ENCODE measurements around the gene GAS6. TPM values are rescaled to one million over a fixed set of nuclear protein-coding genes. Genes with fewer than 3 reads are reported as not detected.

Gene GAS6
- polyA plus RNA-seq, 1 donor, result 36.0 TPM

DNA sequence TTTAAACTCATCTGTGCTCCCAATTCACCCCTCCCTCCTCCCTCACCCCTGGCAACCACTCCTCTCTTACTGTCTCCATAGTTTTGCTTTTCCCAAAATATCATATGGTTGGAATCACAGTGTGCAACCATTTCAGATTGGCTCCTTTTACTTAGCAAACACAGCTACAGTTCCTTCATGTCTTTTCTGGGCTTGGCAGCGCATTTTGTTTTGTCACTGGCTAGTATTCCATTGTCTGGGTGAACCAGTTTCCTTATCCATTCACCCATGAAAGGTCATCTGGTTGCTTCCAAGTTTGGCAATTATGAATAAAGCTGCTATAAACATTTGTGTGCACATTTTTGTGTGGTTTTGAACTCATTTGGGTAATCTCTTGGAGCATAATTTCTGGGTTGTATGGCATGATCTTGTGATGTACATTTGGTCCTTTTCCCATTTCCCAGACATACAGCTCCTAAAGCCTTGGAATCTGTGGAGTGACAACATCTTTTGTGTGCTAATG is 23.9 kb upstream of the GAS6 start:
- DNase-seq (ENCODE audit: low read depth), result no peak

DNA sequence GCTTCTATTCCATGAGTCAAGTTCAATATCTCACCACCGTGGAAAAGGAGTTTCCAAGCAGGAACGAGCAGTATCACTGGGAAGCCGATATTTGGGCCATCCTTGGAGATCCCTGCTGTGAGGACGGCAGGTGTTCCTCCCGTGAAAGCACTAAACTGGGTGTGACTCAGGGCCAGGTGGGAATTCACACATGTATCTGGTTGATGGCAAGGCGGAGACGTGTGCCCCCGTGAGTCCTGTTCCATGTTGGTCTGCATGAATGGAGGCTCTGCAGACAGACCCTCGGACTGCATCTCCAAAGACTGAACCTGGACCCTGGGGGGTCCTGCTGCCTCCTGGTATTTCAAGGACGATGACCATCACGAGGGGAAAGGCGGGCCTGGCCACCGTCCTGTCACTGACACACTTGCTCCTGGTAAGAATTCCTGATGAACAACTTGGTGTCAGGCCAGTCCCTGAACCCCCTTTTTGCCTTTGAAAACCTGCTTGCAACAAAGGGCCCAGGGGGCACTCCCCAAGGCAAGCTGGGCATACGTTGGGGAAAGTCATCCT is 22.8 kb upstream of the GAS6 start:
- no peak for DNase-seq (ENCODE audit: low read depth)

DNA sequence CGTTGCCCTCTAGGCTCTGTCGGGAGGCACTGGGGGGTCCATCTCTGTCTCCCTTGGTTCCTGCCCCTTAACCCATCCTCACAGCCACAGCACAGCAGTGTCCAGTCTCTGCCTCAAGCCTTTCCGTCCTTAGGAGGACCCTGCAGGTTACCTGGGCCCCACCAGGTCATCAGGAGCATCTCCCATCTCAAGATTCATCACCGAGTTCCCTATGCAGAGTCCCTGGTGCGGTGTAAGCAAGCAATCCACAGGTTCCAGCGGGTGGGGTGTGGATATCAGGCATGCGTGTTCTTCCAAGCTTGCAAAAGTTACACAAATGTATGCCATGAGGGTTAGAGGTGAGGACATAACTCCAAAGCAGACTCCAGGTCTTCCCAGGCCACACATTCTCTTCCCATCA is 20.9 kb upstream of the GAS6 start:
- DNase-seq (ENCODE audit: low read depth), result no peak

DNA sequence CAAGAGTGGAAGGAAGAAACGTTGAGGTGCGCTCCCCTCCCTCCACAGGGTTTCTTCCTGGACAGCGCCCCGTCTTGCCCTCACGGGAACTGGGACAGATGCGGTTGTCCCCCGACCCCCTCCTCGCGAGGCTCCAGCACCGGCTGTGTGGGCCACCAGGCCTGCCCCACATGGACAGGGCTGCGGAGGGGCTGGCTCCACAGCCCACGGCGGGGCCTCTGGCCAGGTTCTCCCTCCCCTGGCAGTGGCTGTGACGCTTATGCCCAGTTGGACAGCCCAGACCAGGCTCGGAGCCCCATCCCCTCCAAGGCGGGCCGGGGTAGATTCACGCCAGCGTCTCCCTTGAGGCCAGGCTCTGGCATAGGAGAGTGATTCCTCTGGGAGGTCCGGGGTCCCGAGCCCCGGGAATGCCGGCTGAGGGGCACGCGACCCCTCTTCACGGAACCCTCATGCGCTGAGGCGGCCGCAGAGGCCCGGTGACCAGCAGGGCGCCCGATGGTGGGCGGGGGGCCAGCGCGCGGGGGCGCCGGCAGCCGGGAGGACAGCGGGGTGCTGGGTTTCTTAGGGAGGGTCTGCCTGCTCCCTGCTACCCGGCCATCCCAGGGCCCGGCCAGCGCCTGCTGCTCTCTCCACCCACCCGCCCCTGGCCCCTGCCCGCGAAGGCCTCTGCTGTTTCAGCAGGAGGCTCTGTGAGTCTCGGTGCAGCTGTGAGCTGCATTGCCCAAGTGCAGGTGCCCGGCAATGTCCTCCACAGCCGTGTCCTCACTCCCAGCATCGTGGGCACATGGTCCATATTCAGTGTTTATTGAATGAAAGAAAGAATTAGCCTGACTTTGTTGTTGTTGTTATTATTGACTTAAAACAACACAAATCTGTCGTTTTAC is 20.3 kb upstream of the GAS6 start:
- DNase-seq (ENCODE audit: low read depth), result no peak

DNA sequence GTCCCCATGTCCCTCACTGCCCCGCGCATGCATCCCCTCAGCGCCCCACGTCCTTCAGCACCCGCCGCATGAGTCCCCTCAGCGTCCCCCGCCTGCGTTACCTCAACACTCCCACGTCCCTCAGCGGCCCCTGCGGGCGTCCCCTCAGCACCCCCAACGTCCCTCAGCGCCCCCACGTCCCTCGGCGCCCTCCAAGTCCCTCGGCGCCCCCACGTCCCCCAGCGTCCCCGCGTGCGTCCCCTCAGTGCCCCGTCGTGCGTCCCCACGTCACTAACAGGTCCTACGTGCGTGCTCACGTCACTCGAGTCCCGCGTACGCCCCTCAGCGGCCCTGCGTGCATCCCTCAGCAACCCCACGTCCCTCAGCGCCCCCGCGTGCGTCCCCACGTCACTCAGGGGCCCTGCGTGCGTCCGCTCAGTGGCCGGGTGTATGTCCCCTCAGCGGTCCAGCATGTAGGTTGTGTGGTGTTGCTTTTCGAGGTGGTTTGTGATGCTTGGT is 19.5 kb upstream of the GAS6 start:
- no peak for DNase-seq (ENCODE audit: low read depth)

DNA sequence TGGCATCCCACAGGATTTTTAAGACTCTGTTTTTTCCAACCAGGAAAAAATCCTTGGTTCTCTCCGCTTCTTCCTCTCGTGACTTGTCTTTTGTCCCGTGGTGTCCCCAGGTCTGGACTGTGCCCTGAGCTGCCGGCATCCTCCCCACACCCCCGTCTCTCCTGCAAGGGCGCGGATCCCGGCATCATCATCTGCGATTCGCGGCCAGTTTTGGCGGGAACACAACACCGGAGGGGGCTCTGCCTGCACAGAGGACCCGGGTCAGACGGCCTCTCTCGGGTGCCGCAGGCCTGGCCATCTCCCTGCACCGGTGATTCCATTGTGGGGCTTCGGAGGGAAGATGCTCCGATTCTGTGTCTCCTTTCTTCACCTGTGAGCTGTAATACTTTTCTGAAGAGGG is 18.8 kb upstream of the GAS6 start:
- DNase-seq (ENCODE audit: low read depth), result no peak

DNA sequence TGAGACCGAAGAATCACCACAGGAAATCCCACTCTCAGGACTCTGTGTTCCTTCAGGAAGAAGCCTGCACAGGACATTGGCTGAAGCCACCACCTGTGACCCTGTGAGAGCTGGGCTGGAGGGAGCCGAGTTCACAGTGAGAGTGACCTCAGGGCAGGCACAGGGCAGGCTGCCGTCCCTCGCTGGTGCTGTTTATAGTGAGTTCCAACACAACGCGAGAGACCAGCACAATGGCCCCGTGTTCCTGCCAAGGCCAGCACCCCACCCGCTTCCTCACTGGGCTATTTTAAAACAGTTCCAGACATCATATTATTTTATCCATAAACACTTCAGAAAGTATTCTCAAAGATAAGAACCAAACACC is 18.4 kb upstream of the GAS6 start:
- DNase-seq (ENCODE audit: low read depth), result no peak

DNA sequence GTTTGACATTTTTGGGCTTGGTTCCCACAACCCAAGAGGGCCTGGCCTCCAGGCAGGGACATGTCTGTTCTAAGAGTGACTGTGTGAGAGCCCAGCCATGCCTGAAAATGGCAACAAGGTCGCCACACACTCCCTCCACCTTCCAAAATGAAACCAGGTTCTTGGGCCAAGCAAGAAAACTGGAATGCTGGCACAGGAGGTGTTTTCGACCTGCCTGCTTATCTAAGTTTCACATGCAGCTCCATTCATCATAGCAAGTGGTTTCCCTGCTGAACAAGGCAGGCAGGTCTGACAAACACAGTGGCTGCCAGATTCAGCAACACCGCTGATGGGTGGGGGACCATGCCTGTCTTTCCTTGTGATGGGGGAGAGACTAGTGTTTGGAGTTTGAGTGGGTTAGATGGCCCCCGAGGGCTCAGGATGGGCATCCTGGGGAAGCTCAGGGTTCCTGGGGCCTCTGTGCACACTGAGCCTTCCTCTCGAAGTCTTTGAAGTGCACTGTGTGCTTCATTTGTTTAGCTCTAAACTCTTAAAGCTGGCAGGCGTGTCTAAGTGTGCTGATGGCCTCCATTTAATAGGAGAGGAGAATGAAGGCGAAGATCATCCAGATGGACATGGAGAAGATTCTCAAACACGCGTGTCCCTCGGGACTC is 17.9 kb upstream of the GAS6 start:
- DNase-seq (ENCODE audit: low read depth), result no peak

DNA sequence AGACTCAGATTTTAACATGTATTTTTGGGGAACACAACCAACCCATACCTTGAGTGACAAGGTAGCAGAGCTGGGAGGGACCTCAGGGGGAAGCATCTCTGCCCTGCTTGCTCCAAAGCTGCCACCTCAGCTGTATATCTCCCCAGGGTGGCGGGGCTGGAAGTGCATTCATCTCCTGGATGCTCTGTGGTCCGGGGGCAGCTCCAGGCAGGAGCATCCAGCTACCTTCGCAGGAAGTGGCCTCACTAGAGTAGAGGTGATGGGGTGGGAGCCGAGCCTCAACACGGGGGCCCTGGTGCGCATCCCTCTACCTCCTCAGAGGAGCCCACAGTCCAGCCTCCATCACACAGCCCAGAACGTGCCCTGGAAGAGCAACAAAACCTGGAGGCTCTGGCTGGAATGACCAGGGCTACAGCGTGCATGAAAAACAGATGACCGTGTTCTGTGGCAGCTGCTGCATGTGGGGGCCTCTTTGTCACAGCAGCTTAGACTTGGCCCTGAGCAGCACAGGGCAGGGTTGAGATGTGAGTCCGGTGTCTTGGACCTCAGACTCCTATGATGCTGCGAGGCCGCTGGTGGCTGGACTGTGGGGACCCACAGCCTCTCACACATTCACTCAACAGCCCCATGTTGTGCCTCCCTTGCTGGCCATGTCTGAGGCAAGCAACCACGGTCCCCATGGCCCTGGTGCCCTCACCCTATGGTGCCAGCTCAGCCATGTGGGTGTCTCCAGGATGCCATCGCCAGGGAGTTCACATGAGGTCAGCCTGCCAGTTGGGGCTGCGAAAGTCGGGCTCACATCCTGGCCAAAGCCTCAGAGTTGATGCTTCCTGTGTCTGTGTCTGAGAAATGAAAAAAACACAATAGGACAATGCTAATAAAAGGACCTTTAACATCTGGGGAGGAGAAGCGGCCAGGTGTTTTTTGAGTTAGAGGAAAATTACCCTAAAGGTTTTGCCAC is 17.1 kb upstream of the GAS6 start:
- no peak for DNase-seq (ENCODE audit: low read depth)

DNA sequence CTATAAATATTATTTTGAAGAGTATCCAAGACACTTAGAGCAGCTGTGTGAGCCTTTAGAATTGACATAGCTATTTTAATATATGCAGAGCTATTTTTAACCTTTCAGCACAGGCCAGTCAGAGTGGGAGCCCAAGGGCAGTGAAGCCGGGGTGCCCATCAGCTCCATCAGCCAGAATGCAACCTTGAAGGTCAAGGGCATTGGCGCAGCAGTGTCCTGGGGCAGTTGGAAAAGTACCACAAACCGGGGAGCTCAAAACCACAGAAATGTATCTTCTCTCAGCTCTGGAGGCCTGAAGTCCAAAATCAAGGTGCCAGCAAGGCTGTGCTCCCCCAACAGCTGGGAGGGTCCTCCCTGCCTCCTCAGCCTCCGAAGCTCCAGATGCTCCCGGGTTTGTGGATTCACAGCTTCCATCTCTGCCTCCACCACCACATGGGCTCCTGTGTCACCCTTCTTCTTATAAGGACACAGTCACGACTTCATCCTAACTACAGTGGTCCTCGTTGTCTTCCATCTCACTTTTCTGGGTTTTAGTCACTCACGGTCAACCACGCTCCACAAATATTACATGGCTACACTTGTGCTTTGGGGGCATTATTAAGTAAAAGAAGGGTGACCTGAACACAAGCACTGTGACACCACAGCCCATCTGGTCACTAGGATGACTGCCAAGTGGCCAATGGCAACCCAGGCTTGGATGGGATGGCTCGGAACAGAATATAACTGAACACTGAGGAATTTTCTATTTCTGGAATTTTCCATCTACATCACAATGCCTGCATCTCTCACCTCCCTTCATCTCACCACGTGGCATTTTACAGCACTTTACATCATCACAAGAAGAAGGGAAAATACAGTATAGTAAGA is 15.9 kb upstream of the GAS6 start:
- no peak for DNase-seq (ENCODE audit: low read depth)

DNA sequence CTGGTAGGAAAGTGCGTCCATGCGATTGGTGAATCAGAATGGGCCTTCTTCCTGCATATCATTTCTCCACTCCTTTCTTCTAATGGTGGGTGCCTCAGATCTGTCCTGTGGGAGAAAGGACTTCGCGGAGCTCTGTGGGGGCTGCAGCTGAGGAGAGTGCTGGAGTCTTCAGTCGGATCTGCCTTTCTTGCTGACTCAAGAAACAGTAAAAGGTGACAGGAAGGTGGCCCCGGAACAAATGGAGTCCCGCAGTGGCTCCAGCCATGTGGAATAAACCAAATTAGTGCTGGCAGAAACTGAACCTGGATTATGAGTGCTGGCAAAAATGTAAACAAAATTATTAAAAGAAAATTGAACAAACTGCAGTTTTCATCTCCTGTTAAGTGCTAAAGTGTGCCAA is 15.1 kb upstream of the GAS6 start:
- no peak for DNase-seq (ENCODE audit: low read depth)

DNA sequence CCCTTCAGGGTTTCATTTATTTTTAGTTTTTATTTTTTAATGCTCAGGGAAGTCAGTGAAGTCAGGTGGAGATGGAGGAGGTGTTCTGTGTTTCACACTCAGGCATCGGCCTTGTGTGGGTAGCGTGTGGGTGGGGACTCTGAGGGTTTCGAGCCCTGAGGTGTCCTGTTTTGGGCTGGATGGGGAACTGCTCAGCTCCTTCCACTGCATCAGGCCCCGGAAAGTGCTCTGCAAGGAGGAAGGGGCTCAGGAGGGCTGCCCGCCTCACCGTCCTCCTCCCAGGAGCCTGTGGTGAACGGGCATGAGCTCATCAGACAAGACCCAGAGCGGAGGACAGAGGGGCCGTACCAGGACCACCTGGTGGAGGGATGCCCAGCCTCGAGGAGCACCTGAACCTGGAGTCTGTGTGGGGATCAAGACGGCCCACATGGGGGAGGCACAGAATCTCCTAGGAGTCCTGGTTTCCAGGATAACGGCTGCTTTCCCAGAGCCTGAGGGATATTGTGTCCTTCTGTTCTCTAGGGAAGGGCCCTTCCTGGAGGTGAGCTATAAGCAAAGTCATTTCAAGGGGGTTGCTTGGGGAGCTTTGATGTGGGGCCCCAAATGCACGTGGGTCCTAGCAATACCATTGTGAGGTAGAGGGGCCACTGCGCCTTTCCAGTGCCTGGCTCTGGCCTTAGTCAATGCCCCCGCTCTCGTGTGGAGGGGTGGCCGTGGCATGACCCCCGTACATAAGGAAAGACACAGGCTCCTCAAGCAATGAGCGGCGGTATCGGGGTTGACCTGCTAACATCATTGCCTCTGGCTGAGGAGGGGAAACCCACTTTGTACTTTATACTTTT is 13.5 kb upstream of the GAS6 start:
- no peak for DNase-seq (ENCODE audit: low read depth)

DNA sequence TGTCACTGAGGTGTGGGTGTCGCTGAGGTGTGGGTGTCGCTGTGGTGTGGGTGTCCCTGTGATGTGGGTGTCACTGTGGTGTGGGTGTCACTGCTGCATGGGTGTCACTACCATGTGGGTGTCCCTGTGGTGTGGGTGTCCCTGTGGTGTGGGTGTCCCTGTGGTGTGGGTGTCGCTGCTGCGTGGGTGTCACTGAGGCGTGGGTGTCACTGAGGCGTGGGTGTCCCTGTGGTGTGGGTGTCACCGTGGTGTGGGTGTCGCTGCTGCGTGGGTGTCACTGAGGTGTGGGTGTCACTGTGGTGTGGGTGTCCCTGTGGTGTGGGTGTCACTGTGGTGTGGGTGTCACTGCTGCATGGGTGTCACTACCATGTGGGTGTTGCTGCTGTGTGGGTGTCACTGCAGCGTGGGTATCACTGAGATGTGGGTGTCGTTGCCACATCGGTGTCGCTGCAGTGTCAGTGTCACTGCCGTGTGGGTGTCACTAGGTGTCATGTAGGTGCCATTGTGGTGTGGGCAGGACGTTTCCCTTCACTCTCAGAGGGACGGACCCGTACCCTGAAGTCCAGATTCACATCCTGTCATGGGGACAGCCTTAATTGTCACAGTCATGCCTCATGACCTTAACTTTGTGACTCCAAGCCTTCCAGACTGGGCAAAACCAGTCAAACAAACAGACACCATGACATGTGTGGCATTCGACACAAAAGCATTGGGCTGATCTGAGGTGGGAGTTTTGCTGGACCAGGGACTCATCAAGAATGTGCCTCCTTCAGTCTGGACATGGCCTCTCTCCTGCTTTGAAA is 12.7 kb upstream of the GAS6 start:
- no peak for DNase-seq (ENCODE audit: low read depth)

DNA sequence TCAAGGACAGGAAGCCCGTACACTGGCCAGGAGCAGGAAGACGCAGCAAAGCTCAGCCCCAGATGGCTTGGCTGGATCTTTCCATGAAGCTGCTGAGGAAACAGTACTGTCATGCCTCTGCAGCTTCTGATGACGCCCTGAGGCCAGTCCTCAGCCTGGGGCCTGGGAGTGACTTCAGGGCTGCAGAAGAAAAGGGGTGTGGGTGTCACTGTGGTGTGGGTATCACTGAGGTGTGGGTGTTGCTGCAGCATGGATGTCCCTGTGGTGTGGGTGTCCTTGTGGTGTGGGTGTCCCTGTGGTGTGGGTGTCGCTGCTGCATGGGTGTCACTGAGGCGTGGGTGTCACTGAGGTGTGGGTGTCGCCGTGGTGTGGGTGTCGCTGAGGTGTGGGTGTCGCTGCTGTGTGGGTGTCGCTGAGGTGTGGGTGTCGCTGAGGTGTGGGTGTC is 12.0 kb upstream of the GAS6 start:
- no peak for DNase-seq (ENCODE audit: low read depth)

DNA sequence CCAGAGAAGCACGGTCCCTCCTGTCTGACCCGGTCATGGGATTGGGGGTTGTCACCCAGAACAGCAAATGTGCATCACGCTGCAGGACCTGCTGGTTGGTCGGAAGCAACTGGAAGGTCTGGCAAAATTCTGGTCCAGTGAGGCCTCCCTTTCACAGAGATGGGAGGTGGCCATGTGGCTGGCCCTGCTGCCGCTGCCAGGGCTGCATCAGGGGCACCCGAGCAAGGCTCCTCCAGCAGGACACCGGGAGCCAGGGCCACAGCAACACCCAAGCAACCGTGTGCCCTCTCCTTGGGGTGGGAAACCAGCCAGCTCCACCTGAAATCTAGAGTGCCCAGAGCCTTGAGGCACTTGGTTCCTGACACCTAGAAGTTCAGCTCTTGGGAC is 11.5 kb upstream of the GAS6 start:
- DNase-seq (ENCODE audit: low read depth), result no peak

DNA sequence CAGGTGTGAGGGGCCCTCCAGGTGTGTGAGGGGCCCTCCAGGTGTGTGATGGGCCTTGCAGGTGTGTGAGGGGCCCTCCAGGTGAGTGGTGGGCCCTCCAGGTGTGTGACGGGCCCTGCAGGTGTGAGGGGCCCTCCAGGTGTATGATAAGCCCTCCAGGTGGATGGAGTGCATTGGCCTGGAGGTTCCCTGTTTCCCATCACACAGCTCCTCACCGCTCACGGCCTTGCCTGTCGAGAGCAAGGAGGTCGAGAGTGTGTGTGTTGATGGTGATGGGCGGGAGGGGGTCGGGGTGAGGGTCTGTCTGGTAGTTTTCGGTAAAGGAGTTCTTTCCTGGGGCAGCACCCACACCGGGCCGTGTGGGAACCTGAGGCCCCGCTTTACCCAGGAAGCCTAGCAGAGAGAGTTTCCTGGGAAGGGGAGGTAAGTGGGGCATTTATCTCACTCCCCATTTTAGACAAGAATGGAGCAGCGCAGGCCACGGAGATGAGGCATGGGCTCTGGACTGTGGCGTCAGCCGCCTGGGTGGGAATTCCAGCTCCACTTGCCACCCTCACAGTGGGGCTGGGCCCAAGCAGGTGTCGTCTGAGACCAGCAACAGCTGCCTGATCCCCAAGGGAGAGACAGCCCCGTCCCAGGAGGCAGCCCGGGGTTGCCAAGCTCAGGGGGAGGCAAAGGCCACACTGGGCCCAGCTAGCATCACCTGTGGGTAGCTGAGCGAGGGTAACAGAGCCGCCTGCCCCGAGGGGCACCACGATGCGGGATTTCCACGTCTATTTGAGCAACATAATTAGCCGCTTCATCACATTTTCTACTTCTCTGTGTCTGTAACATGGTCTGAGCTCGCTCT is 10.9 kb upstream of the GAS6 start:
- DNase-seq (ENCODE audit: low read depth), result no peak

DNA sequence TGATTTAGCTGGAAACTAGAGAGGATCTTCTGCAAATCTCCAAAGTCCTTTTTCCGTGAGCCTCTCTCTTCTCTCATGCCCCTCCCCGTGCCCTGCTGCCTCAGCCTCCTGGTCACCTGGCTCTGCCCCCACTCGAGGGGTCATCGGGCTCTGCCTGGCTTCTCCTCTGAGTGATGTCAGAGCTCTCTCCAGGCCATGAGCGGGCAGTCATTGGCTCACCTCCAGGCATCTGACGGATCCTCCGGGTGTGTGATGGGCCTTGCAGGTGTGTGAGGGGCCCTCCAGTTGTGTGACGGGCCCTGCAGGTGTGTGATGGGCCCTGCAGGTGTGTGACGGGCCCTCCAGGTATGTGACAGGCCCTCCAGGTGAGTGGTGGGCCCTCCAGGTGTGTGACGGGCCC is 10.3 kb upstream of the GAS6 start:
- no peak for DNase-seq (ENCODE audit: low read depth)

DNA sequence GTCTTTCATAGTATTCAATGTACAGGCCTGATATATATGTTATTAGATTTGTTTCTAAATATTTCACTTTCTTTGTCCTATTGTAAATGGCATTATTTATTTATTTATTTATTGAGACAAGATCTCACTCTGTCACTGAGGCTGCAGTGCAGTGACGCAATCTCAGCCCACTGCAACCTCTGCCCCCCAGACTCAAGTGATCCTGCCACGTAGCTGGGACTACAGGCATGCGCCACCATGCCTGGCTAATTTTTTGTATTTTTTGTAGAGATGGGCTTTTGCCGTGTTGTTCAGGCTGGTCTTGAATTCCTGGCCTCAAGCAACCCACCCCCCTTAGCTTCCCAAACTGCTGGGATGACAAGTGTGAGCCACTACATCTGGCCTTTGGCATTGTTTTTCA is 5.4 kb upstream of the GAS6 start:
- DNase-seq (ENCODE audit: low read depth), result no peak

Data from forelimb muscle (tissue), 1 donor.